Loucy (cell line): Measurements from ENCODE around the gene MYO5C.

ENCODE experiments used
- EZH2phosphoT487 ChIP-seq: fragments of 200-600 bp; IDR thresholded peaks from 2 replicates; pipeline ENCODE4 v1.6.1; 2018; ENCODE audit warnings: antibody characterized with exemption, mild to moderate bottlenecking, moderate library complexity, borderline replicate concordance
- TF ChIP-seq, protein P1 (sequence below): fragments of 200-600 bp; sonication (generic); conservative IDR thresholded peaks from 2 replicates; pipeline ENCODE4 v1.5.1; 2014; ENCODE audit warnings: mild to moderate bottlenecking, antibody characterized with exemption, low read length

DNA sequence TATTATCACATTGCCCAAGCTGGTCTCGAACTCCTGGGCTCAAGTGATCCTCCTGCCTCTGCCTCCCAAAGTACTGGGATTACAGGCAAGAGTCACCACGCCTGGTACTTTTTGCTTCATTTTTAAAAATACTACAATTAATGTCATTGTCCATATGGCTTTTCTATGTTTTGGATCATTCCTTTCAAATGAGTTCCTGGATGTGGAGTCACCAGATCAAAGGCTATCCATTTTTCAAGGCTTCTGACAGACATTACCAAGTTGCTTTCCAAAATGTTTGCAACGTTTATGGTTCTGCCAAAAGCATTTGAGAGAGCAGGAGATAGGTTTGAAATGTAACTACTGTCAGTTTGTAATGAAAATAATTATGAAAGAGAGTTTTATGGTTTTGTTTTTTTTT, 148.8 kb downstream of the MYO5C start:
- TF ChIP-seq, protein P1, sequence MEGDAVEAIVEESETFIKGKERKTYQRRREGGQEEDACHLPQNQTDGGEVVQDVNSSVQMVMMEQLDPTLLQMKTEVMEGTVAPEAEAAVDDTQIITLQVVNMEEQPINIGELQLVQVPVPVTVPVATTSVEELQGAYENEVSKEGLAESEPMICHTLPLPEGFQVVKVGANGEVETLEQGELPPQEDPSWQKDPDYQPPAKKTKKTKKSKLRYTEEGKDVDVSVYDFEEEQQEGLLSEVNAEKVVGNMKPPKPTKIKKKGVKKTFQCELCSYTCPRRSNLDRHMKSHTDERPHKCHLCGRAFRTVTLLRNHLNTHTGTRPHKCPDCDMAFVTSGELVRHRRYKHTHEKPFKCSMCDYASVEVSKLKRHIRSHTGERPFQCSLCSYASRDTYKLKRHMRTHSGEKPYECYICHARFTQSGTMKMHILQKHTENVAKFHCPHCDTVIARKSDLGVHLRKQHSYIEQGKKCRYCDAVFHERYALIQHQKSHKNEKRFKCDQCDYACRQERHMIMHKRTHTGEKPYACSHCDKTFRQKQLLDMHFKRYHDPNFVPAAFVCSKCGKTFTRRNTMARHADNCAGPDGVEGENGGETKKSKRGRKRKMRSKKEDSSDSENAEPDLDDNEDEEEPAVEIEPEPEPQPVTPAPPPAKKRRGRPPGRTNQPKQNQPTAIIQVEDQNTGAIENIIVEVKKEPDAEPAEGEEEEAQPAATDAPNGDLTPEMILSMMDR: no peak
- no peak for TF ChIP-seq EZH2phosphoT487
